GM23248 (cell line): ENCODE data around the gene EPHA1. TPM values are rescaled to one million over a fixed set of nuclear protein-coding genes. Genes with fewer than 3 reads are reported as not detected.
"Not testable (repeated sequence)": the region's sequence is repeated elsewhere in the genome, so short reads cannot be mapped to it uniquely, and the experiment has no call there.

Experiments
- DNase-seq: peaks from one replicate; pipeline ENCODE4 v3.0.0-alpha.2; 2015
- H2AFZ ChIP-seq: fragments of 200-600 bp; sonication (generic); 2 replicates; pipeline ENCODE4 v1.6.1; 2016; ENCODE audit warnings: antibody characterized with exemption
- H3F3A ChIP-seq: fragments of 200-600 bp; sonication (generic); 2 replicates; pipeline ENCODE4 v1.6.1; 2016; ENCODE audit warnings: mild to moderate bottlenecking, antibody characterized with exemption, mixed run types; ENCODE audit not compliant: insufficient read depth
- H3K27ac ChIP-seq: fragments of 200-600 bp; sonication (generic); 2 replicates; pipeline ENCODE4 v1.5.1; 2016; ENCODE audit warnings: mild to moderate bottlenecking
- H3K27me3 ChIP-seq: fragments of 200-600 bp; sonication (generic); replicated peaks from 2 replicates; pipeline ENCODE4 v1.6.1; 2016; ENCODE audit warnings: mild to moderate bottlenecking; ENCODE audit not compliant: insufficient read depth
- H3K36me3 ChIP-seq: fragments of 200-600 bp; sonication (generic); 2 replicates; pipeline ENCODE4 v1.6.1; 2016; ENCODE audit warnings: low read depth, mild to moderate bottlenecking
- H3K4me1 ChIP-seq: fragments of 200-600 bp; sonication (generic); 2 replicates; pipeline ENCODE4 v1.6.1; 2016; ENCODE audit warnings: mild to moderate bottlenecking; ENCODE audit not compliant: insufficient read depth
- H3K4me2 ChIP-seq: fragments of 200-600 bp; sonication (generic); one replicate; pipeline ENCODE4 v1.6.1; 2016; ENCODE audit warnings: mild to moderate bottlenecking; ENCODE audit not compliant: unreplicated experiment
- H3K4me3 ChIP-seq: fragments of 200-600 bp; sonication (generic); 2 replicates; pipeline ENCODE4 v1.5.1; 2016; ENCODE audit warnings: mild to moderate bottlenecking
- H3K79me2 ChIP-seq: fragments of 200-600 bp; sonication (generic); 2 replicates; pipeline ENCODE4 v1.6.1; 2016; ENCODE audit warnings: mild to moderate bottlenecking; ENCODE audit not compliant: insufficient read depth
- H3K9ac ChIP-seq: fragments of 200-600 bp; sonication (generic); 2 replicates; pipeline ENCODE4 v1.6.1; 2016; ENCODE audit warnings: mild to moderate bottlenecking
- H3K9me2 ChIP-seq: fragments of 200-600 bp; sonication (generic); 2 replicates; pipeline ENCODE4 v1.6.1; 2016; ENCODE audit warnings: mixed run types, mild to moderate bottlenecking, moderate library complexity; ENCODE audit not compliant: insufficient read depth
- H3K9me3 ChIP-seq: fragments of 200-600 bp; sonication (generic); one replicate; pipeline ENCODE4 v1.6.1; 2017; ENCODE audit warnings: low read depth
- H4K20me1 ChIP-seq: fragments of 200-600 bp; sonication (generic); 2 replicates; pipeline ENCODE4 v1.6.0; 2016; ENCODE audit not compliant: insufficient read depth
- EZH2 ChIP-seq: fragments of 200-600 bp; sonication (generic); IDR thresholded peaks from 2 replicates; pipeline ENCODE4 v1.6.1; 2018; ENCODE audit warnings: antibody characterized with exemption, mild to moderate bottlenecking; ENCODE audit not compliant: insufficient read depth, poor library complexity, severe bottlenecking
- EZH2phosphoT487 ChIP-seq: fragments of 200-600 bp; sonication (generic); IDR thresholded peaks from 2 replicates; pipeline ENCODE4 v1.6.1; 2018; ENCODE audit warnings: antibody characterized with exemption, moderate library complexity, mild to moderate bottlenecking, low read depth; ENCODE audit not compliant: insufficient read depth
- WGBS, 2 experiments: methylation state at CpG; one replicate each; pipeline ENCODE4 v1.1.6; 2015 to 2017; ENCODE audit warnings: low lambda C conversion rate in 2 of 2, low coverage in 1 of 2; ENCODE audit errors: missing lambda C conversion rate in 2 of 2; 5-methylcytosine and 5-hydroxymethylcytosine counted together
- in situ Hi-C: fragments of 300-500 bp; cut with MboI; formaldehyde crosslinking; loops from 2 replicates; pipeline ENCODE4 v1.15.0; 2020
- polyA plus RNA-seq: library from polyadenylated mRNA; unstranded; fragments of >200 nt; fragmentation: Nextera tagmentation; extraction: Ambion mirVana; gene quantifications from 2 replicates; pipeline ENCODE4 v1.2.1, GENCODE V29; 2016
- total RNA-seq: library from RNA; depleted of rRNA; stranded (reverse); fragments of >200 nt; shearing (Covaris generic); gene quantifications from 2 replicates; pipeline ENCODE4 v1.2.3, GENCODE V29; 2014

The EPHA1 gene
- total and polyA plus RNA-seq, 2 experiments from 2014 or later: 0.83 TPM; not detected in 1

DNA sequence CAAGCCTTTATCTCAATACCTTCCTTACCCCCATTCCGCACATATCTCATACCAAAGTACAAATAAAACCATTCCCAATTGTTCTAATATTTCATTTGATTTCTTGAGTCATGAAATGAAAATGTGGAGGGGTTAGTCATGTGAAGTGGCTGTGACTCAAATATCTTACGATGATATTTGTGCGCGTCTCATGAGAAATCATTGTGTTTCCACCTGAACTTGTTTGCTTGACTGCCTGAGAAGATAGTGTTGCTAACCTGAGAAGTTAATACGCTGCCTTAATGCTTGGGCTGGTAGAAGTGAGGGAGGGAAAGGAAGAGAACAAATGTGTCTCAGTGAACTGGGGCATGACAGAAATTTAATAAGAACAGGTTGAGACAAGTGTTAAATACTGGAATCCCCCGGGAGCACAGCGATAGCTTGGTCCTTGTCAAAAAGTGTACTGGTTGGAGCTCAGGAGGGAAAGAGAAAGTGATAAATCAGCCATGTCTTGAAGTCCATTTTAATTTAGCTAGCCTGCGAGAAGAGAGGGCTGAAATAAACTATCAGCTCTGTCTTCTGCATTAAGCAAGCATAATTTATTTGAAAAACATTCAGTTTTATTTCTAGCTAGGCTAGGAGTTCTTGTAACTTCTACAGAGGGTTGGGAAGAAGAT lies 7.2 kb upstream of the EPHA1 start:
- Histone ChIP-seq H3K27me3 (no peaks in the 10 kb centered on the region), H3K9me2 (no peaks in the 10 kb centered on the region), H3K9ac (no peak overlapping the region), H3K4me2 (no peak overlapping the region), H3K79me2 (no peaks in the 10 kb centered on the region), H4K20me1 (no peaks in the 10 kb centered on the region), H3K4me1 (peaks cover 8% of the 10 kb centered on the region), H3F3A (peaks cover 7% of the 10 kb centered on the region; the same call in 1 of the 2 replicates), H3K36me3 (no peaks in the 10 kb centered on the region), H3K27ac (no peak overlapping the region), H3K4me3 (no peak overlapping the region), H2AFZ (no peak overlapping the region), H3K9me3 (no peaks in the 10 kb centered on the region)
- in situ Hi-C loops: no loop called here
- TF ChIP-seq EZH2: no peak
- TF ChIP-seq EZH2phosphoT487: no peak
- 79 to 82% methylated on average over 8 of the region's 8 CpGs for WGBS, 2 experiments
- DNase-seq: peak; percentile 47

DNA sequence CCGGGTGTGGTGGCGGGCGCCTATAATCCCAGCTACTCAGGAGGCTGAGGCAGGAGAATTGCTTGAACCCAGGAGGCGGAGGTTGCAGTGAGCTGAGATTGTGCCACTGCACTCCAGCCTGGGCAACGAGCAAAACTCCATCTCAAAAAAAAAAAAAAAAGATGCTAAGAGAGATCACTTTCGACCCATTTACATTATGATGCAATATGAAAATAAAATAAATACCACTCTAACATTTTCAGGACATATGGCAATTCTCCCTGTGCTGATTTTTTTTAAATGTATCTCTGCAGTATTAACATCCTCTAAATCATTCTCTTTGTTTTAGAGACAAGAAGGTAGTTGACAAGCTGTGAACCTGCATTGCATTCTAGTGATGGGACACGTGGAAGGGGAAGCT lies 6.6 kb upstream of the EPHA1 start:
- H2AFZ ChIP-seq, H3K79me2 ChIP-seq, H3K36me3 ChIP-seq, H3F3A ChIP-seq, H3K4me3 ChIP-seq, H4K20me1 ChIP-seq, H3K27me3 ChIP-seq, H3K9ac ChIP-seq, DNase-seq, in situ Hi-C loops, H3K9me2 ChIP-seq, H3K4me2 ChIP-seq, H3K27ac ChIP-seq, H3K9me3 ChIP-seq: not testable (repeated sequence)
- peaks cover 14% of the 10 kb centered on the region for H3K4me1 ChIP-seq
- 90 to 92% methylated on average over 7 of the region's 7 CpGs for WGBS, 2 experiments

DNA sequence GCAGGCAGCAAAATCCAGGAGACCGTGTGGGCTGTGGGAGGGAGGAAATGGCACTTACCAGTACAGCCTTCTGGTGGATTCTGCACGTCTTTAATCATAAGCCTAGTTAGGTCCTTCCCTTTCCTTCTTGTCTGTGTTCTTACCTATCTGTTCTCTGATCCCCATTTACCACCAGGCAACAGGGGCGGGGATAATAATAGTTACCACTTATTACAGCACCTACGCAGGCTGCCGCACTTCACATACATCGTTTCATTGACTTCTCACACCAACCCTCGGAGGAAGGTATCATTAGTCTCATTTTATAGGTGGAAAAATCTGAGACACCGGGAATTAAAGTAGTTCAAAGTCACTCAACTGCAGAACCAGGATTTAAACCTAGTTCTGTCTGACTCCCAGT lies 4.5 kb upstream of the EPHA1 start:
- peaks cover 7% of the 10 kb centered on the region; the same call in 1 of the 2 replicates for H3F3A ChIP-seq
- no peak overlapping the region for H3K9ac ChIP-seq
- H2AFZ ChIP-seq: no peak overlapping the region
- H3K4me1 ChIP-seq: peaks cover 15% of the 10 kb centered on the region
- no peaks in the 10 kb centered on the region for H4K20me1 ChIP-seq
- no peaks in the 10 kb centered on the region for H3K9me2 ChIP-seq
- no peak overlapping the region for H3K27ac ChIP-seq
- H3K79me2 ChIP-seq: no peaks in the 10 kb centered on the region
- no peak overlapping the region for H3K4me2 ChIP-seq
- H3K27me3 ChIP-seq: no peaks in the 10 kb centered on the region
- in situ Hi-C loops: no loop called here
- whole genome bisulfite sequencing, 2 experiments: 93 to 96% methylated on average over 8 of the region's 8 CpGs
- TF ChIP-seq EZH2phosphoT487: no peak
- TF ChIP-seq EZH2: no peak
- no peak overlapping the region for H3K4me3 ChIP-seq
- no peaks in the 10 kb centered on the region for H3K9me3 ChIP-seq
- no peak for DNase-seq
- H3K36me3 ChIP-seq: no peaks in the 10 kb centered on the region

DNA sequence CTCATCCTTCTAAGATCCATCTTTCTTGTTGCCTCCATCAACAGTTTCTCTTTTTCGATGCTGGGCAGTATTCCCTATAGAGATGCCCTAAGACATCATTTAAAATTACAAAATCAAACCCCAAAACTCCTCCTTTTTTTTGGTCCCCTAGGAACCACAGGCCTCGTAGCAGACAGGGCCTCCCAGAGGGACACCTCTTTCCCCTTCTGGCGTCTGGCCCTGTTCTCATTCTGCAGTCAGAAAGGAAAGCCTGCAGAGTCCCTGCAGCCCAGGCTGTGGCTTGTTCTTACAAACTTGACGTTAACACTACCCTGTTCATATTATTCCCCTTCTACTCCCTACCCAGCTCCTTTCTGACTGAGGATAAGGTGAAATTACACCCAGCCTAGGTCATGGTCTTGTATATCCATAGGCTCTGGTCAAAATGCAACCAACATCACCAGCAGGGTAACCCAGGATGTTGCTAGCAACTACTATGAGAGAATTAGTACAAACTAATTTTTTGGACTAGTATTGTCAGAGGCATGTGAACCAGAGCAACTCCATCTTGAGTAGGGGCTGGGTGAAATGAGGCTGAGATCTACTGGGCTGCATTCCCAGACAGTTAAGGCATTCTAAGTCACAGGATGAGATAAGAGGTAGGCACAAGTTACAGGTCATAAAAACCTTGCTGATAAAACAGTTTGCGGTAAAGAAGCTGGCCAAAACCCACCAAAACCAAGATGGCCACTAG lies 3.5 kb upstream of the EPHA1 start:
- peaks cover 21% of the 10 kb centered on the region for H3K4me1 ChIP-seq
- TF ChIP-seq EZH2phosphoT487 (no peak), EZH2 (no peak)
- in situ Hi-C loops: no loop called here
- H3K9me2 ChIP-seq: no peaks in the 10 kb centered on the region
- no peak overlapping the region for H2AFZ ChIP-seq
- no peaks in the 10 kb centered on the region for H4K20me1 ChIP-seq
- no peaks in the 10 kb centered on the region for H3K79me2 ChIP-seq
- WGBS, 2 experiments: 90 to 94% methylated on average over 5 of the region's 5 CpGs
- H3K4me3 ChIP-seq: no peak overlapping the region
- H3K4me2 ChIP-seq: no peak overlapping the region
- no peak for DNase-seq
- peaks cover 3% of the 10 kb centered on the region; the same call in 1 of the 2 replicates for H3F3A ChIP-seq
- H3K9ac ChIP-seq: no peak overlapping the region
- H3K27me3 ChIP-seq: no peaks in the 10 kb centered on the region
- H3K9me3 ChIP-seq: no peaks in the 10 kb centered on the region
- no peaks in the 10 kb centered on the region for H3K36me3 ChIP-seq
- H3K27ac ChIP-seq: no peak overlapping the region
